OCI-LY7 (cell line): ENCODE results near the gene NGEF. TPM values are rescaled to one million over a fixed set of nuclear protein-coding genes. Genes with fewer than 3 reads are reported as not detected.

ENCODE experiments used
- BruUV-seq: library from RNA; stranded (reverse); fragments of 400-500 nt; replicated peaks from 2 replicates; lab custom pipeline; 2021; lab: Mats Ljungman, UMichigan
- CTCF ChIA-PET: fragments of 300-600 bp; sonication (Branson Sonifier 250); formaldehyde crosslinking; loops from one replicate; lab custom pipeline; 2022; ENCODE audit warnings: antibody characterized with exemption; ENCODE audit not compliant: unreplicated experiment; lab: Charles Lee
- POLR2A ChIA-PET: fragments of 300-600 bp; sonication (Branson Sonifier 250); formaldehyde crosslinking; loops from one replicate; lab custom pipeline; 2022; ENCODE audit warnings: antibody characterized with exemption; lab: Charles Lee
- DNase-seq: peaks from one replicate; pipeline ENCODE4 v3.0.0-alpha.2; 2015; ENCODE audit warnings: low spot score
- H2AFZ ChIP-seq: fragments of 200-600 bp; sonication (generic), shearing (Covaris generic); 2 replicates; pipeline ENCODE4 v1.6.1; 2014; ENCODE audit warnings: mild to moderate bottlenecking, antibody characterized with exemption, low read length, moderate library complexity
- H3K27ac ChIP-seq: fragments of 200-600 bp; sonication (generic); 2 replicates; pipeline ENCODE4 v1.5.1; 2014; ENCODE audit warnings: mixed run types, low read depth, mild to moderate bottlenecking, moderate library complexity, low read length, inconsistent platforms; ENCODE audit not compliant: poor library complexity, severe bottlenecking
- H3K36me3 ChIP-seq: fragments of 200-600 bp; sonication (generic); 2 replicates; pipeline ENCODE4 v1.6.1; 2014; ENCODE audit warnings: mild to moderate bottlenecking, antibody characterized with exemption, low read length, moderate library complexity, mixed read lengths; ENCODE audit not compliant: insufficient read depth
- H3K4me1 ChIP-seq: fragments of 200-600 bp; sonication (generic); 2 replicates; pipeline ENCODE4 v1.5.1; 2014; ENCODE audit warnings: mild to moderate bottlenecking, low read length; ENCODE audit not compliant: insufficient read depth, poor library complexity, severe bottlenecking
- H3K4me2 ChIP-seq: fragments of 200-600 bp; sonication (generic); 2 replicates; pipeline ENCODE4 v1.6.1; 2014; ENCODE audit warnings: mild to moderate bottlenecking, low read length
- H3K4me3 ChIP-seq: fragments of 200-600 bp; sonication (generic); 2 replicates; pipeline ENCODE4 v1.5.1; 2014; ENCODE audit warnings: mild to moderate bottlenecking, low read depth, low read length; ENCODE audit not compliant: poor library complexity, severe bottlenecking
- H3K79me2 ChIP-seq: fragments of 200-600 bp; sonication (generic); 2 replicates; pipeline ENCODE4 v1.6.1; 2016; ENCODE audit warnings: low read depth, mild to moderate bottlenecking, low read length, moderate library complexity, mixed read lengths; ENCODE audit not compliant: insufficient read depth
- H3K9me2 ChIP-seq: fragments of 200-600 bp; sonication (generic); 2 replicates; pipeline ENCODE4 v1.6.1; 2016; ENCODE audit warnings: mild to moderate bottlenecking, low read length, mixed read lengths; ENCODE audit not compliant: insufficient read depth
- H3K9me3 ChIP-seq: fragments of 200-600 bp; sonication (generic); 2 replicates; pipeline ENCODE4 v1.6.1; 2014; ENCODE audit warnings: mild to moderate bottlenecking, mixed run types, low read length, mixed read lengths
- H4K20me1 ChIP-seq: fragments of 200-600 bp; sonication (generic); 2 replicates; pipeline ENCODE4 v1.6.1; 2014; ENCODE audit warnings: mild to moderate bottlenecking, antibody characterized with exemption, low read length, moderate library complexity, mixed read lengths; ENCODE audit not compliant: insufficient read depth
- CTCF ChIP-seq: fragments of 200-600 bp; sonication (generic); conservative IDR thresholded peaks from 2 replicates; pipeline ENCODE4 v1.5.1; 2014; ENCODE audit warnings: mild to moderate bottlenecking, antibody characterized with exemption, low read length, moderate library complexity, mixed read lengths
- EZH2phosphoT487 ChIP-seq: fragments of 200-600 bp; sonication (generic); IDR thresholded peaks from 2 replicates; pipeline ENCODE4 v1.6.1; 2018; ENCODE audit warnings: low read depth, borderline replicate concordance, mild to moderate bottlenecking, mixed run types, antibody characterized with exemption, low read length, moderate library complexity, mixed read lengths
- intact Hi-C: fragments of 100-400 bp; cut with micrococcal nuclease; formaldehyde crosslinking; loops from one replicate; pipeline ENCODE4 v1.10.0; 2022; ENCODE audit not compliant: unreplicated experiment
- total RNA-seq, 2 experiments: library from RNA; depleted of rRNA in 1 of 2; stranded (reverse); fragments of >200 nt in 1 of 2; shearing (Covaris generic) in 1 of 2; gene quantifications; 2 replicates each; pipeline ENCODE4 v1.2.3, GENCODE V29; 2014 to 2022

The NGEF gene
- total RNA-seq, 2 experiments from 2014 or later, result 0.82 TPM; not detected in 1

GRCh38 chr2:232979871-232980461 is 33.1 kb downstream of the NGEF start:
- Histone ChIP-seq H3K9me2 (no peaks in the 10 kb centered on the region), H4K20me1 (no peaks in the 10 kb centered on the region), H3K4me3 (no peak overlapping the region), H3K4me1 (no peaks in the 10 kb centered on the region), H3K79me2 (no peaks in the 10 kb centered on the region), H3K9me3 (no peaks in the 10 kb centered on the region), H3K4me2 (no peak overlapping the region), H3K27ac (no peak overlapping the region), H2AFZ (no peak overlapping the region), H3K36me3 (no peaks in the 10 kb centered on the region)
- DNase-seq, result no peak
- CTCF ChIA-PET, result interaction anchor here (0.6 kb wide), 1 partner anchor 11 kb away, joined by 3 read pairs; no protein-coding TSS in a partner anchor
- BruUV-seq, result no TSS peak
- intact Hi-C loops, result no loop called here
- 0 out of 2 replicates have a peak, but pooled peaks have one; percentile 24 for TF ChIP-seq CTCF
- TF ChIP-seq EZH2phosphoT487, result no peak
- POLR2A ChIA-PET, result interaction anchor here (0.6 to 1.0 kb wide), 2 partner anchors 54 to 176 kb away, joined by 3 to 4 read pairs; no protein-coding TSS in a partner anchor

- CTCF ChIA-PET, result no interaction called here
- H3K27ac ChIP-seq, result no peak overlapping the region
- H3K36me3 ChIP-seq, result no peaks in the 10 kb centered on the region
- TF ChIP-seq CTCF (no peak), EZH2phosphoT487 (no peak)
- H4K20me1 ChIP-seq, result no peaks in the 10 kb centered on the region
- POLR2A ChIA-PET, result interaction anchor here (0.6 to 1.4 kb wide), 2 partner anchors 19 to 183 kb away, joined by 3 read pairs; no protein-coding TSS in a partner anchor
- no peaks in the 10 kb centered on the region for H3K4me1 ChIP-seq
- no peaks in the 10 kb centered on the region for H3K9me2 ChIP-seq
- no TSS peak for BruUV-seq
- no peak overlapping the region for H3K4me2 ChIP-seq
- H3K79me2 ChIP-seq, result no peaks in the 10 kb centered on the region
- DNase-seq, result no peak
- no peaks in the 10 kb centered on the region for H3K9me3 ChIP-seq
- H2AFZ ChIP-seq, result no peak overlapping the region
- intact Hi-C loops, result no loop called here
- no peak overlapping the region for H3K4me3 ChIP-seq
These were observed 35.6 kb downstream of the NGEF start for GRCh38 chr2:232977438-232977971.
